LNCaP clone FGC (cell line): ENCODE measurements around the gene GGTLC2.
"Not testable (repeated sequence)": the region's sequence is repeated elsewhere in the genome, so short reads cannot be mapped to it uniquely, and the experiment has no call there.

Experiments
- DNase-seq: peaks from one replicate; pipeline ENCODE4 v3.0.0-alpha.2; 2011; ENCODE audit warnings: low read depth
- H3K4me3 ChIP-seq: 2 replicates; pipeline ENCODE4 v1.5.1; 2011; ENCODE audit warnings: mild to moderate bottlenecking, low read depth, low read length, control low read depth
- CTCF ChIP-seq: IDR thresholded peaks from 2 replicates; pipeline ENCODE4 v1.5.1; 2012; ENCODE audit warnings: mild to moderate bottlenecking; ENCODE audit not compliant: control insufficient read depth, insufficient read depth; ENCODE audit errors: extremely low read depth

GGTLC2 gene

GRCh38 chr22:22605074-22605404 is 39.4 kb upstream of the GGTLC2 start:
- DNase-seq: no peak
- H3K4me3 ChIP-seq: no peak overlapping the region
- no peak for TF ChIP-seq CTCF

- not testable (repeated sequence) for DNase-seq, H3K4me3 ChIP-seq
Observed at GRCh38 chr22:22608022-22608421, 36.4 kb upstream of the GGTLC2 start.

GRCh38 chr22:22609291-22609690 is 35.1 kb upstream of the GGTLC2 start:
- no peak for TF ChIP-seq CTCF
- no peak for DNase-seq
- no peak overlapping the region for H3K4me3 ChIP-seq

GRCh38 chr22:22612516-22612915 is 31.9 kb upstream of the GGTLC2 start:
- TF ChIP-seq CTCF: no peak
- H3K4me3 ChIP-seq: no peak overlapping the region
- DNase-seq: no peak

- DNase-seq: no peak
- no peak overlapping the region for H3K4me3 ChIP-seq
- no peak for TF ChIP-seq CTCF
Observed at GRCh38 chr22:22614065-22614464, 30.3 kb upstream of the GGTLC2 start.

GRCh38 chr22:22616636-22617035 is 27.8 kb upstream of the GGTLC2 start:
- DNase-seq: no peak
- TF ChIP-seq CTCF: no peak
- H3K4me3 ChIP-seq: no peak overlapping the region

GRCh38 chr22:22618448-22618847 is 26.0 kb upstream of the GGTLC2 start:
- no peak for DNase-seq
- TF ChIP-seq CTCF: no peak
- H3K4me3 ChIP-seq: no peak overlapping the region

GRCh38 chr22:22618923-22619322 is 25.5 kb upstream of the GGTLC2 start:
- H3K4me3 ChIP-seq: no peak overlapping the region
- TF ChIP-seq CTCF: no peak
- no peak for DNase-seq
